ENCODE measurements around the gene DGKD.

DGKD gene

GRCh38 chr2:233436691-233437438 is 82.6 kb downstream of the DGKD start:
- Histone ChIP-seq H3K36me3 (replicated peaks; ENCODE audit: low read depth, low read length) (no peaks in the 10 kb centered on the region), H4K20me1 (ENCODE audit: insufficient read depth, low read length) (no peaks in the 10 kb centered on the region)

GRCh38 chr2:233437439-233437955 is 83.2 kb downstream of the DGKD start:
- no peak overlapping the region for H3K4me2 ChIP-seq (ENCODE audit: low read length)
- no peaks in the 10 kb centered on the region for H3K9me3 ChIP-seq (ENCODE audit: insufficient read depth, low read length)
- H3K4me1 ChIP-seq (ENCODE audit: low read length): peaks cover 9% of the 10 kb centered on the region
- H2AFZ ChIP-seq (ENCODE audit: low read depth, low read length): no peak overlapping the region
- no peak overlapping the region for H3K27ac ChIP-seq (ENCODE audit: low read length)
- no peaks in the 10 kb centered on the region for H3K36me3 ChIP-seq (replicated peaks; ENCODE audit: low read depth, low read length)
- H3K27me3 ChIP-seq (ENCODE audit: low read depth, low read length): no peaks in the 10 kb centered on the region
- no peak overlapping the region for H3K4me3 ChIP-seq (ENCODE audit: low read length)
- no peaks in the 10 kb centered on the region for H3K79me2 ChIP-seq (ENCODE audit: low read length)
- no peak for TF ChIP-seq EZH2phosphoT487 (IDR thresholded peaks at IDR 0.05; ENCODE audit: low read depth)
- no peak for TF ChIP-seq CTCF (IDR thresholded peaks at IDR 0.05; ENCODE audit: low read depth, low read length)
- H3K9ac ChIP-seq (ENCODE audit: low read length): no peak overlapping the region
- no peaks in the 10 kb centered on the region for H4K20me1 ChIP-seq (ENCODE audit: insufficient read depth, low read length)

More at GRCh38 chr2:233436691-233437438, 82.6 kb downstream of the DGKD start:
- Histone ChIP-seq H3K9me3 (ENCODE audit: insufficient read depth, low read length) (no peaks in the 10 kb centered on the region), H3K27me3 (ENCODE audit: low read depth, low read length) (no peaks in the 10 kb centered on the region), H3K27ac (ENCODE audit: low read length) (no peak overlapping the region), H3K79me2 (ENCODE audit: low read length) (no peaks in the 10 kb centered on the region), H3K4me2 (ENCODE audit: low read length) (no peak overlapping the region), H3K9ac (ENCODE audit: low read length) (no peak overlapping the region), H3K4me1 (ENCODE audit: low read length) (peaks cover 9% of the 10 kb centered on the region), H2AFZ (ENCODE audit: low read depth, low read length) (no peak overlapping the region), H3K4me3 (ENCODE audit: low read length) (no peak overlapping the region)
- TF ChIP-seq CTCF (IDR thresholded peaks at IDR 0.05; ENCODE audit: low read depth, low read length) (no peak), EZH2phosphoT487 (IDR thresholded peaks at IDR 0.05; ENCODE audit: low read depth) (no peak)

GRCh38 chr2:233438573-233439147 is 84.4 kb downstream of the DGKD start:
- Histone ChIP-seq H3K4me2 (ENCODE audit: low read length) (no peak overlapping the region), H3K36me3 (replicated peaks; ENCODE audit: low read depth, low read length) (no peaks in the 10 kb centered on the region), H2AFZ (ENCODE audit: low read depth, low read length) (no peak overlapping the region), H3K4me1 (ENCODE audit: low read length) (peaks cover 9% of the 10 kb centered on the region), H3K9ac (ENCODE audit: low read length) (no peak overlapping the region), H3K9me3 (ENCODE audit: insufficient read depth, low read length) (no peaks in the 10 kb centered on the region), H4K20me1 (ENCODE audit: insufficient read depth, low read length) (no peaks in the 10 kb centered on the region), H3K27me3 (ENCODE audit: low read depth, low read length) (no peaks in the 10 kb centered on the region), H3K27ac (ENCODE audit: low read length) (no peak overlapping the region), H3K4me3 (ENCODE audit: low read length) (no peak overlapping the region), H3K79me2 (ENCODE audit: low read length) (no peaks in the 10 kb centered on the region)
- TF ChIP-seq EZH2phosphoT487 (IDR thresholded peaks at IDR 0.05; ENCODE audit: low read depth): no peak
- no peak for TF ChIP-seq CTCF (IDR thresholded peaks at IDR 0.05; ENCODE audit: low read depth, low read length)

GRCh38 chr2:233439191-233439590 is 84.9 kb downstream of the DGKD start:
- Histone ChIP-seq H3K27ac (ENCODE audit: low read length) (no peak overlapping the region), H3K4me2 (ENCODE audit: low read length) (no peak overlapping the region), H4K20me1 (ENCODE audit: insufficient read depth, low read length) (no peaks in the 10 kb centered on the region), H3K79me2 (ENCODE audit: low read length) (no peaks in the 10 kb centered on the region), H2AFZ (ENCODE audit: low read depth, low read length) (no peak overlapping the region), H3K27me3 (ENCODE audit: low read depth, low read length) (no peaks in the 10 kb centered on the region), H3K4me1 (ENCODE audit: low read length) (peaks cover 9% of the 10 kb centered on the region), H3K36me3 (replicated peaks; ENCODE audit: low read depth, low read length) (no peaks in the 10 kb centered on the region), H3K9ac (ENCODE audit: low read length) (no peak overlapping the region), H3K9me3 (ENCODE audit: insufficient read depth, low read length) (no peaks in the 10 kb centered on the region), H3K4me3 (ENCODE audit: low read length) (no peak overlapping the region)
- TF ChIP-seq EZH2phosphoT487 (IDR thresholded peaks at IDR 0.05; ENCODE audit: low read depth): no peak

Data from OCI-LY3 (cell line).